SU-DHL-6 (cell line): ENCODE data around the gene ACADS.

Experiments used
- H2AFZ ChIP-seq: fragments of 200-600 bp; sonication (generic); 2 replicates; pipeline ENCODE4 v1.6.1; 2014; ENCODE audit warnings: low read depth, mild to moderate bottlenecking, moderate library complexity, mixed read lengths, antibody characterized with exemption, low read length; ENCODE audit not compliant: severe bottlenecking
- H3F3A ChIP-seq: fragments of 200-600 bp; shearing (Covaris generic); 2 replicates; pipeline ENCODE4 v1.6.0; 2016; ENCODE audit warnings: antibody characterized with exemption, mild to moderate bottlenecking; ENCODE audit not compliant: insufficient read depth
- H3K27ac ChIP-seq: fragments of 200-600 bp; sonication (generic); 2 replicates; pipeline ENCODE4 v1.5.1; 2016; ENCODE audit warnings: low read depth, mild to moderate bottlenecking, low read length, moderate library complexity, mixed read lengths
- H3K27me3 ChIP-seq: fragments of 200-600 bp; sonication (generic), shearing (Covaris generic); 2 replicates; pipeline ENCODE4 v1.6.0; 2014; ENCODE audit warnings: mild to moderate bottlenecking, low read length
- H3K36me3 ChIP-seq: fragments of 200-600 bp; sonication (generic); 2 replicates; pipeline ENCODE4 v1.6.1; 2014; ENCODE audit warnings: mild to moderate bottlenecking, low read length, mixed read lengths
- H3K4me2 ChIP-seq: fragments of 300-600, 200-600 bp; shearing (Covaris generic), sonication (generic); 2 replicates; pipeline ENCODE4 v1.6.0; 2014; ENCODE audit warnings: low read length, low read depth, mild to moderate bottlenecking; ENCODE audit not compliant: poor library complexity, severe bottlenecking
- H3K4me3 ChIP-seq: fragments of 200-600 bp; sonication (generic); 2 replicates; pipeline ENCODE4 v1.5.1; 2014; ENCODE audit warnings: antibody characterized with exemption, low read length, mild to moderate bottlenecking, mixed read lengths; ENCODE audit not compliant: insufficient read depth, poor library complexity, severe bottlenecking
- H3K79me2 ChIP-seq: fragments of 200-600 bp; sonication (generic); 2 replicates; pipeline ENCODE4 v1.6.1; 2014; ENCODE audit warnings: mild to moderate bottlenecking, low read length, moderate library complexity; ENCODE audit not compliant: insufficient read depth
- H3K9ac ChIP-seq: fragments of 200-600 bp; sonication (generic); 2 replicates; pipeline ENCODE4 v1.7.0; 2014; ENCODE audit warnings: mild to moderate bottlenecking, low read length
- H3K9me2 ChIP-seq: fragments of 200-600 bp; sonication (generic); replicated peaks from 2 replicates; pipeline ENCODE4 v1.6.1; 2014; ENCODE audit warnings: low read length; ENCODE audit not compliant: insufficient read depth
- H3K9me3 ChIP-seq: fragments of 200-600 bp; sonication (generic); 2 replicates; pipeline ENCODE4 v1.6.1; 2014; ENCODE audit warnings: low read length, mixed read lengths; ENCODE audit not compliant: insufficient read depth
- H4K20me1 ChIP-seq: fragments of 200-600 bp; sonication (generic); 2 replicates; pipeline ENCODE4 v1.6.1; 2014; ENCODE audit warnings: low read depth, mild to moderate bottlenecking, antibody characterized with exemption, low read length, moderate library complexity, mixed read lengths
- CTCF ChIP-seq: fragments of 200-600 bp; sonication (generic); IDR thresholded peaks from one replicate; pipeline ENCODE4 v1.5.1; 2017; ENCODE audit warnings: antibody characterized with exemption, mild to moderate bottlenecking, low read length, moderate library complexity; ENCODE audit not compliant: insufficient read depth, poor library complexity, severe bottlenecking
- EZH2phosphoT487 ChIP-seq: fragments of 200-600 bp; sonication (generic), shearing (Covaris generic); conservative IDR thresholded peaks from 2 replicates; pipeline ENCODE4 v1.6.1; 2018; ENCODE audit warnings: mild to moderate bottlenecking, antibody characterized with exemption, low read length, moderate library complexity, mixed read lengths

ACADS gene

GRCh38 chr12:120735181-120735580 lies 9.6 kb downstream of the ACADS start:
- H3K79me2 ChIP-seq: no peaks in the 10 kb centered on the region
- no peaks in the 10 kb centered on the region for H3K36me3 ChIP-seq
- no peak overlapping the region for H3K9ac ChIP-seq
- H3K9me2 ChIP-seq: no peaks in the 10 kb centered on the region
- no peaks in the 10 kb centered on the region for H3K27me3 ChIP-seq
- H3K27ac ChIP-seq: no peak overlapping the region
- no peak overlapping the region for H3K4me3 ChIP-seq
- H3K4me2 ChIP-seq: no peak overlapping the region
- H3K9me3 ChIP-seq: no peaks in the 10 kb centered on the region
- H4K20me1 ChIP-seq: no peaks in the 10 kb centered on the region
- TF ChIP-seq CTCF (no peak), EZH2phosphoT487 (no peak)
- H3F3A ChIP-seq: no peaks in the 10 kb centered on the region
- no peak overlapping the region for H2AFZ ChIP-seq

GRCh38 chr12:120736404-120737331 lies 11.0 kb downstream of the ACADS start:
- H3K79me2 ChIP-seq: no peaks in the 10 kb centered on the region
- H3K27me3 ChIP-seq: no peaks in the 10 kb centered on the region
- no peak overlapping the region for H3K4me2 ChIP-seq
- no peak overlapping the region for H3K4me3 ChIP-seq
- no peaks in the 10 kb centered on the region for H3K36me3 ChIP-seq
- no peak overlapping the region for H3K9ac ChIP-seq
- H3F3A ChIP-seq: no peaks in the 10 kb centered on the region
- no peaks in the 10 kb centered on the region for H4K20me1 ChIP-seq
- no peak overlapping the region for H3K27ac ChIP-seq
- no peak for TF ChIP-seq CTCF
- no peak for TF ChIP-seq EZH2phosphoT487
- H3K9me2 ChIP-seq: no peaks in the 10 kb centered on the region
- H2AFZ ChIP-seq: no peak overlapping the region
- H3K9me3 ChIP-seq: no peaks in the 10 kb centered on the region

GRCh38 chr12:120737557-120738251 lies 12.1 kb downstream of the ACADS start:
- no peak overlapping the region for H3K9ac ChIP-seq
- no peaks in the 10 kb centered on the region for H3K9me2 ChIP-seq
- H2AFZ ChIP-seq: no peak overlapping the region
- TF ChIP-seq EZH2phosphoT487: no peak
- TF ChIP-seq CTCF: peak; percentile 22
- no peaks in the 10 kb centered on the region for H4K20me1 ChIP-seq
- no peak overlapping the region for H3K4me3 ChIP-seq
- H3K4me2 ChIP-seq: no peak overlapping the region
- no peaks in the 10 kb centered on the region for H3F3A ChIP-seq
- no peaks in the 10 kb centered on the region for H3K79me2 ChIP-seq
- H3K36me3 ChIP-seq: no peaks in the 10 kb centered on the region
- no peaks in the 10 kb centered on the region for H3K9me3 ChIP-seq
- no peak overlapping the region for H3K27ac ChIP-seq
- no peaks in the 10 kb centered on the region for H3K27me3 ChIP-seq
